Left forelimb (tissue), 1 donor: ENCODE data around the gene N4BP3.

ENCODE experiments used
- DNase-seq: peaks from one replicate; pipeline ENCODE4 v3.0.0-alpha.2; 2018; ENCODE audit warnings: low spot score

N4BP3 gene

DNA sequence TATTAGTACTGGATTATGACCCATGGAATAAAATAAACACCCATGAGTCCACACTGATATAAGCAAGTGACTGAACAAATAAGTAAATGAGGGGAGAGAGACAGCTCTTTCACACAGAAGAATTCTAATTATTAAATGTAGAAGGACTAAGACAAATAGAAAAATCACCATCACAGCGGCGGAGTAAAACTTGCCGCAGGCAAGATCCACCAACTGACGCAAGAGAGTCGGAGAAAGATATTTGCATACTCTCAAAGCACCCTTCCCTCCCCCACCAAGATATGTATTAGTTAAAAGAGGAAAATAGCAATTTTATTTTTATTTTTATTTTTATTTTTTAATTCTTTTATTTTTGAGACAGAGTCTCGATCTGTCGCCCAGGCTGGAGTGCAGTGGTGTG lies 14.6 kb upstream of the N4BP3 start:
- DNase-seq, result no peak

DNA sequence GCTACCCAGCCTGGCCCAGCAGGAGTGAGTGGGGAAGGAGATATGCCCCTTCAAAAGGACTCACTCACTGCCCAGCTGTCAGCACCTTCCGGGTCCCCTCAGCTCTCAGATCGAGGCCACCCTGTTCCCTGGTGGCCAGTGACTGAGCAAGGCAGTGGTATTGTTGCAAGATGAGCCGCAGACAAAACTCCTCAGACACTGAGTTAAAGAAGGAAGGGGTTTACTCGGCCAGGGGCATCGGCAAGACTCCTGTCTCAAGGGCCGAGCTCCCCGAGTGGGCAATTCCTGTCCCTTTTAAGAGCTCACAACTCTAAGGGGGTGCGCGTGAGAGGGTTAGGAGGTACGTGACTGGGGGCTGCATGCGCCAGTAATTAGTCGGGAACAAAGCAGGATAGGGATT lies 9.7 kb upstream of the N4BP3 start:
- DNase-seq, result no peak

DNA sequence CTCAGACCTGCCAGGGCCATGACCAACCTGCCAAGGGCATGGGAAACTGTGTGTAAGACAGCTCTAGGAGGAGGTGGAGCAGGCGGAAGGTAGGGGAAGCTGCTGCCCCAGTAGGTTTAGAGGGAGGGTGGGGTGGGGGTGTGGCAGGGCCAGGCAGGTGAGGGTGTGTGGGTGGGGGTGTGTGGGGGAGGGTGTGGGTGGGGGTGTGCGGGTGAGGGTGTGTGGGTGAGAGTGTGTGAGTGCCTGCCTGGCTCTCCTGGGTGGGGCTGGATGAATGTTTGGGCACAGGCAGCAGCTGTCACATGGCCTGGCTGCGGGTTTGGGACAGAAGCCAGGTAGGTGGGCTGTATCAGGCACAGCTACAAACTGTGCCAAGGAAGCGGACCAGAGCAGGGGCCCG lies 8.8 kb upstream of the N4BP3 start:
- no peak for DNase-seq

- no peak for DNase-seq
Observed at GRCh38 chr5:178106086-178106485, 7.2 kb upstream of the N4BP3 start.

- no peak for DNase-seq
Observed at GRCh38 chr5:178106556-178107239, 6.6 kb upstream of the N4BP3 start.

DNA sequence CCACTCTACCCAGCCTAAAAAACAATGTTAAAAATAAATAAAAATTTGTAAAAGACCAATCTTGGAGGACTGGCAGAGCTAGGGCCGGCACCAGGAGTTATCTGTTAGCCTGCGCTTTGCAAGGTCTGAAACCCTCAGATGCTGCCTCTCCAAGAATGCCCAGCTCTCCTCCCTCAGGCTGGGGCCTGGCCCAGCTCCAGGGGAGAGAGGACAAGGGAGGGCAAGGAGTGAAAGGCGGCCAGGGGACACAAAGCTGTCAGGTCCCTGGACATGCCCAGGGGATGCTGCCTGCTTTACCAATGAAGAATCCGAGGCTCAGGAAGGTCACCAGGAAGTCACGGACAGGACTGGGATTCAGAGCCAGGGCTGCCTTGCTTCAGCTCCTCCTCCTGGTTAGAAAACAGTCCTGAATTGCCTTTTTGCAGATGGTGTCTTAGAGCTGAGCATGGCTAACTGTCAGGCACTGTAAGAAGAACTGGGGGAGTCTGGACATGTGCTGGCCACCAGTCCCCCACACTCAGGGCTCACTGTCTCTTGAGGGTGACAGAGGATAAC lies 5.5 kb upstream of the N4BP3 start:
- DNase-seq, result no peak

GRCh38 chr5:178108446-178108845 lies 4.9 kb upstream of the N4BP3 start:
- no peak for DNase-seq

GRCh38 chr5:178108966-178109365 lies 4.4 kb upstream of the N4BP3 start:
- no peak for DNase-seq

DNA sequence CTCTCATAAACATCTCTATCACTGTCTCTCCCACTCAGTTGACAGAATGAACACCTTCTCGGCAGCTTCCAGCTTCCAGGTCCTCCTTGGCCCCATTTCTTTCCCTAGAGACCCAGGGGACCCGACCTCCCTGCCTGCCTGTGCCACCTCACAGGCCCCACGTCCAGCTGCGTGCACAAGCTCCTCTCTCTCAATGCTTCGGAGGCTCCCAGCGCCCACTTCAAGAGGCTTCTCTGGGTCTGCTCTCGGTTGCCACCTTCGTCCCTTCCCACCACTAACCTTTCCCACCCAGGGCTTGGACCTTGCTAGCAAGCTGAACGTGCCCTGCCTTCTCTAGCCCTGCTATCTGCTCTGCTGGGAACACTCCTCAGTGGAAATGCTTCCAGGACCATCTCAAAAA lies 2.8 kb upstream of the N4BP3 start:
- DNase-seq, result no peak

GRCh38 chr5:178111925-178112324 lies 1.4 kb upstream of the N4BP3 start:
- no peak for DNase-seq

DNA sequence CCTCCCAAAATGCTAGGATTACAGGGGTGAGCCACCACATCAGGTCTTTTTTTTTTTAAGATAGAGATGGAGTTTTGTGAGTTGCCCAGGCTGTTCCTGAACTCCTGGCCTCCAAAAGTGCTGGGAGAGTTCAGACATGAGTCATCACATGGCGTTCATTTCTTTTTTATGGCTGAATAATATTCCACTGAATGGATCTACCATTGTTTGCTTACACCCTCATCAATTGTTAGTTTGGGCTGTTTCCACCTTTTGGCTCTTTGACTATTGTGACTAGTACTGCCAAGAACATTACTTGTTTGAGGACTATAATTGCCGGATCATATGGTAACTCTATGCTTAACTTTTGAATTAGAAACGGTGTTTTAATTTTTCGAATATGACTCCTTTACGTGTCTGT lies 787 bp upstream of the N4BP3 start:
- DNase-seq, result no peak

- DNase-seq, result no peak
Observed at GRCh38 chr5:178113841-178114324, 551 bp downstream of the N4BP3 start.

- no peak for DNase-seq
Observed at GRCh38 chr5:178114325-178115135, 1.2 kb downstream of the N4BP3 start.

DNA sequence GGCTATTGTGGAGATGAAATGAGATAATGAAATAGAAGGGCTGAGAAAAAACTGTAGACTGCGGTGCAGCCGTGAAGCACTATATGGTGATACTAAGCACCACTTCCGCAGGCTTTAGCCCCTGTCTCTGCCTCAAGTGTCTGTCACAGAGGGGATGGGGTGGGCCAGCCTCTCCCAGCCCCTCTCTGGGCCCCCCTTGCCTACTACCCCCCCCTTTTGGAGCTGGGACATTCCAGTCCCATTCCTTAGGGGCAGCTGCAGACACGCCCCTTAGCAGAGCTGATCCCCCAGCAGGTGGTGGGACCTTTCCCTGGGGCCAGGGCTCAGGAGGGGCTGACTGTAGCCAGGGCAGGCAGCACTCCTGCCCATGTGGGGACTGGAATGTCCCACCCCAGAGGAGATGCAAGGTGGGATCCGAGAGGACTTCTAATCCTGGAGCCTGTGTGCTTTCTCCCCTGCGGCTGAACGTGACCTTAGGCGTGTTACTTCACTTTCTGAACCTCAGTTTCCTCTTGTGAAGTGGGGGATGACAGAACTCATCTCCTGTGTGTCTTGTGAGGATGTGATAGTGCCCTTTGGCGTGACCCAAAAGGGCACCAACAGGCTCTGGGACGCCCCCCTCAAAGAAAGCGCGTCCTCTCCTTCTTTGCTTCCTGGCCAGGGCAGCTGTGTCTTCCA lies 1.9 kb downstream of the N4BP3 start:
- peak; percentile 72 for DNase-seq

GRCh38 chr5:178115814-178116142 lies 2.4 kb downstream of the N4BP3 start:
- DNase-seq, result peak; percentile 67

- no peak for DNase-seq
Observed at GRCh38 chr5:178116143-178116885, 3.0 kb downstream of the N4BP3 start.

- DNase-seq, result peak; percentile 68
Observed at GRCh38 chr5:178117923-178118701, 4.8 kb downstream of the N4BP3 start.

DNA sequence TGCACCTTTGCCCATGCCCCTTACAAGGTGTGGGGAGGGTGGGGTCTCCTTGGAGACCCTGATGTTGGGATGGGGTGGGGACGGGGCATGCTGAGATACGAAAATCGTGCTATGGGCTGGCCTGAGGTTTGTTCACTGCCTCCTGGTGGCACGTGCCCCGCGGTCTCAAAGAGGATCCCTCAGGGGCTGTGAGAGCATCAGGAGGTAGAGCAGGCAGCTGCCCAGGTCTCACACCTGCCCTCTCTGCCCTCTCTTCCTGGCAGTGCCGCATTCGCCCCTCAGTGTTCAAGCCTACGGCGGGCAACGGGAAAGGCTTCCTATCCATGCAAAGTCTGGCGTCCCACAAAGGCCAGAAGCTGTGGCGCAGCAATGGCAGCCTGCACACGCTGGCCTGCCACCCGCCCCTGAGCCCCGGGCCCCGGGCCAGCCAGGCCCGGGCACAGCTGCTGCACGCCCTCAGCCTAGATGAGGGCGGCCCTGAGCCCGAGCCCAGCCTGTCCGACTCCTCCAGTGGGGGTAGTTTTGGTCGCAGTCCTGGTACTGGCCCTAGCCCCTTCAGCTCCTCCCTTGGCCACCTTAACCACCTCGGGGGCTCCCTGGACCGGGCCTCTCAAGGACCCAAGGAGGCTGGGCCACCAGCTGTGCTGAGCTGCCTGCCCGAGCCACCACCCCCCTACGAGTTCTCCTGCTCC lies 6.7 kb downstream of the N4BP3 start:
- peak; percentile 68 for DNase-seq

- DNase-seq, result peak; percentile 83
Observed at GRCh38 chr5:178120607-178121357, 7.5 kb downstream of the N4BP3 start.
